OCI-M2 (cell line): ENCODE measurements around the gene CLCN1.

Experiments
- DNase-seq: peaks from one replicate; lab custom pipeline; 2025; ENCODE audit not compliant: unreplicated experiment; lab: John Stamatoyannopoulos, UW

The CLCN1 gene

GRCh38 chr7:143395187-143396149, 79.6 kb downstream of the CLCN1 start:
- DNase-seq, result no peak

DNA sequence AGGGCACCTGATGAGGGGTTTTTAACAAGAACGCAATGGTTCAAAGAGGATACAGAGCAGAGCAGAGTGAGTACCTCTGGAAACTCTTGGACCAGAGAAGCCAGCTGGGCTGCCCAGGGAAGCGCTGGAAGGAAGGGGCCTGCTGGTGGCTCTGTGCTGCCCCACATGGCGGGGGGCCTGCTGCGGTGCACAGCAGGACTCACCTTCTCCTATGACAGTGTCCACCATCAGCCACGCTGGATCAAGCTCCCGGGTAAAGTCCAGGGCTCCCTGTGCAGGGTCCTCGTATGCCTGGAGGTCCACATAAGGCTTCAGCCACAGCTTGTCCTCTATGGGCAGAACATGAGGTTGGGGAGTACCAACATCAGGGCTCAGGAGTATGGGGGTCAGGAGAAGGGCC, 80.3 kb downstream of the CLCN1 start:
- no peak for DNase-seq

DNA sequence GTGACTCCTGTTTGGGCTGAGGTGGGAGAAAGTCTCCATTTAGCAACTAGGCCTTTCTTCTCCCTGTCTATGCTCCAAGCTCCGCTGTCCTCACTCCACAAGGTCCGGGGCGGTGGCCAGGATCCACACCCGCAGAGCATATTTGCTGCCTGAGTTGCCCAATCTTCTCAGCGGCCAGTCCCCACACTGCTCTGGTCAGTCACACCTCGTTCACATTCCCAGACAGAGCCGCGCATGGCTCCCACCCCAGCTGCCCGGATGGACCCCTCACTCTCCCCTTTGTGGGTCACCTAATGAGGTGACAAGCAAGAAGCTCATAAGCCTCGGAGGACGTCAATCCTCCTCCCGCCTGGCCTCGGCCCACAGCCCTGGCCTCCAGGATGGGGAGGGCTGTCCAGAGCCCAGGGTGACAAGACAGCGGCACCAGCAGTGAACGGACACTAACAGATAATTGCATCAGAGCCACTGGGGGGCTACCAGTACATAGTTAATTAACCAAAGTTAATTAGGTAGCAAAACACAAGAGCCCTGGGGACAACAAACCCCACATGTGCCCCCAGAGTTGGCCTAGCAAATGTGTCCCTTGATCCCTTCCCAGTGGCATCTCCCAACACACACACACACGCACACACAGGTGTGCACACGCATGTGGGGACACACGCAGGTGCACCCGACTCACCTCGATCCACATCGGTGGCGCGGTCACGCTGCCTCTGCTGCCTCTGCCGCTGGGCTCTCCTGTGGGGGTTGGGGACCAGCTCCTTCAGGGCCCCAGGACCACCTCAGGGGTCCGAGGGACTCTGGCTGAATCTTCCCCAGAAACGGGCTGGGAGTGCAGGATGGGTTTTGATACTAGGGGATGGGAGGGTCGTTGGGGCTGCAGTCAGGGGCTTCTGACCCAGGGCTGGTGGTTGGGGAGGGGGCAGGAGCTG, 81.0 kb downstream of the CLCN1 start:
- no peak for DNase-seq

- no peak for DNase-seq
Measured at GRCh38 chr7:143397710-143398530, 82.0 kb downstream of the CLCN1 start.

- DNase-seq, result no peak
Measured at GRCh38 chr7:143398616-143399015, 82.7 kb downstream of the CLCN1 start.

- DNase-seq, result no peak
Measured at GRCh38 chr7:143399151-143399550, 83.2 kb downstream of the CLCN1 start.

GRCh38 chr7:143399642-143400041, 83.7 kb downstream of the CLCN1 start:
- no peak for DNase-seq

DNA sequence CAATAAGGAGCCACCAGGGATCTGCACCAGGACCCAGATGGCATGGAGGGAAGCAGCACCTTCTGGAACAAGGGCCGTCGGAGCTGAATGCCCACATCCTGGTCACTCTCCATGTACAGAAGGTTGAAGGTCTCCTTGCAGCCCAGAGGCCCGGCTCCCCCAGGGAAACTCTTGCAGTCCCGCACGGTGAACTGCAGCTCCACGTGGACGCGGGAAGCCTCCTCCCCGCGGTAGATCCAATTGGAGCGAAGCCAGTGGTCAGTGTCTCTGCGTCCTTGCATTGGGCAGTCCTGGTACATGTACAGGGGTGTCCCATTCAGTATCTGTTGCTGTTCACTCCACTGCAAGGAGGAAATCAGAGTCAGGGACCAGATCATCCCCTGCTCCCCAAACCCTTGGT, 85.4 kb downstream of the CLCN1 start:
- DNase-seq, result no peak
